ENCODE data around the gene FCRL5. TPM values are rescaled to one million over a fixed set of nuclear protein-coding genes. Genes with fewer than 3 reads are reported as not detected.

FCRL5 gene
- total RNA-seq, 2 donors from 2014 or later = 1.1 TPM; not detected in 1

DNA sequence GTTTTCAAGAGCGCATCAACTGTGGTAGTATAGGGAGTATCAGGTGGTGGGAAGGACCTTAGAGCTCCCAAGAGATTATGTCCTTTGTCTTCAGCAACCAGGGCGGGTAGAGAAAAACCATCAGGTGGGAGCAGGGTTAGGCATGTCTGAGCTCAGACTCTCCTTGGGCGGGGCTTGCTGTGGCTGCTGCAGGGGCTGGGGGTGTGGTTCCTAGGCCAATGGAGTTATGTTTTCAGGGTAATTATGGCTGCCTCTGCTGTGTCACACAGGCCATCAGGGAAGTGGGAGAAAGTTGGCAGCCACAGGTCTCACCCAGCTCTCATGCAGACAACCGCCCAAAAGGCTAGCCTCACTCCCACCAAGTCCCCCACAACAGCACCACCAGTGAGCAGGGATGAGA is 74.9 kb downstream of the FCRL5 start:
- no peak overlapping the region for H3K27ac ChIP-seq (ENCODE audit: low read depth, low read length)
- H3K27me3 ChIP-seq (ENCODE audit: control insufficient read depth, insufficient read depth, low read length, poor library complexity, severe bottlenecking) = no peaks in the 10 kb centered on the region
- TF ChIP-seq, protein P1, sequence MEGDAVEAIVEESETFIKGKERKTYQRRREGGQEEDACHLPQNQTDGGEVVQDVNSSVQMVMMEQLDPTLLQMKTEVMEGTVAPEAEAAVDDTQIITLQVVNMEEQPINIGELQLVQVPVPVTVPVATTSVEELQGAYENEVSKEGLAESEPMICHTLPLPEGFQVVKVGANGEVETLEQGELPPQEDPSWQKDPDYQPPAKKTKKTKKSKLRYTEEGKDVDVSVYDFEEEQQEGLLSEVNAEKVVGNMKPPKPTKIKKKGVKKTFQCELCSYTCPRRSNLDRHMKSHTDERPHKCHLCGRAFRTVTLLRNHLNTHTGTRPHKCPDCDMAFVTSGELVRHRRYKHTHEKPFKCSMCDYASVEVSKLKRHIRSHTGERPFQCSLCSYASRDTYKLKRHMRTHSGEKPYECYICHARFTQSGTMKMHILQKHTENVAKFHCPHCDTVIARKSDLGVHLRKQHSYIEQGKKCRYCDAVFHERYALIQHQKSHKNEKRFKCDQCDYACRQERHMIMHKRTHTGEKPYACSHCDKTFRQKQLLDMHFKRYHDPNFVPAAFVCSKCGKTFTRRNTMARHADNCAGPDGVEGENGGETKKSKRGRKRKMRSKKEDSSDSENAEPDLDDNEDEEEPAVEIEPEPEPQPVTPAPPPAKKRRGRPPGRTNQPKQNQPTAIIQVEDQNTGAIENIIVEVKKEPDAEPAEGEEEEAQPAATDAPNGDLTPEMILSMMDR (conservative IDR thresholded peaks at IDR 0.05) = no peak
- no peaks in the 10 kb centered on the region for H3K36me3 ChIP-seq (ENCODE audit: control insufficient read depth, insufficient read depth, low read length)
- H3K9me3 Mint-ChIP-seq = peaks cover 36% of the 10 kb centered on the region
- H3K27me3 Mint-ChIP-seq (ENCODE audit: insufficient read depth) = no peaks in the 10 kb centered on the region
- no peak for DNase-seq
- no peaks in the 10 kb centered on the region for H3K4me1 ChIP-seq (ENCODE audit: control insufficient read depth, insufficient read depth, low read length)
- H3K27ac Mint-ChIP-seq = no peak overlapping the region
- no peak overlapping the region for H3K4me3 ChIP-seq (ENCODE audit: low read length)
- no peaks in the 10 kb centered on the region for H3K36me3 Mint-ChIP-seq (ENCODE audit: low read depth)
- WGBS, 2 experiments (ENCODE audit: insufficient coverage in 1 of 2, insufficient read length in 1 of 2) = 87 to 93% methylated on average over 3 to 4 of the region's 4 CpGs
- H3K9me3 ChIP-seq (ENCODE audit: control insufficient read depth, low read length) = peaks cover 39% of the 10 kb centered on the region
- no peak overlapping the region for H3K9ac ChIP-seq (ENCODE audit: extremely low read depth, low read length, poor library complexity, severe bottlenecking)
- H3K4me1 Mint-ChIP-seq = peaks cover 3% of the 10 kb centered on the region
- no peak overlapping the region for H3K4me3 Mint-ChIP-seq

DNA sequence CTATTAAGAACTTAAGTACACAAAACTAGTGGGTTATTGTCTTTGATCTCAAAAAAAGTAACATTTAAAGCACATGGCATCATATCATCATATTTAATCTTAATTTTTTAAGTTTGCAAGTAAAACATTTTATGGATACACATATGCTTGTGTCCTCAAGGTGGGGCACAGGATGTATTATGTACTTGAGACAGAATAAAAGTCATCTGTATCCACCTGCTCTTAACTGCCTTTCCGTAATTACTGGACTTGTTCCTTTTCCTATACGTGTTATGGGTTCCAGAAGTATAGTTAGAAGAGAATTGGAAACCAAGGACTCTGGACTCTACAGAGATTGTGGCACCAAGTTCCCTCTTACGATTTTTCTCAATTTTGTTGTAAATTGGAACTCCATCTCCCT is 79.4 kb downstream of the FCRL5 start:
- H3K27me3 ChIP-seq (ENCODE audit: control insufficient read depth, insufficient read depth, low read length, poor library complexity, severe bottlenecking) = no peaks in the 10 kb centered on the region

DNA sequence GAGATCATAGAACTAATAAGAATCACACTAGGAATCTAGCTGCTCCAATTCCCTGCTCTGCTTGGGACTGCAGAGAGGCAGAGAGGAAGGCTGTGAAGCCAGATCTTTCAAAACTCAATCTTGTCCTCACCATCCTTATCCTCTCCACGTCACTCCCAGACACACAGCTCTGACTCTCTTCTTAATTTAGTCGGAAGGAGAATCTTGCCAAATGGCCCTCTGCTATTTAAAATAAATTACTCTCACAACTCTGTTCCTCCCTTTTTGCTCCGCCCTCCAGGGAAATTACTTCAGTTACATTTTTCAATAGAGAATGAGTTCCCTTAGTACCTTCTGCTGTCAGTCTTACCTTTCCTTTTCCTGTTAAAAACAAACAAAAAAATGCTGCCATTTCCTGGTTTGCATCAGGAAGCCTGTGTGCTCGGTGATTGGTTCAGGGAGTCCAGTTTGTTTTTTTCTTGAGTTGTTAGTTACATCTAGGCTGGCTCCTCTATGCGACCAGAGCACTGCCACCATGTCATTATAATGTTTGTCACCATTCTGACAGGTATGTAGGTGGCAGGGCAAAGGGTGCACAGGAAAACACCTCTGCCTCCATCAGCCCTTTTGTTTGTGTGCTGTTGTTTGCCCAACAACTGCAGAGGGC is 80.1 kb downstream of the FCRL5 start:
- DNase-seq = no peak
- TF ChIP-seq, protein P1 (conservative IDR thresholded peaks at IDR 0.05) = no peak
- no peaks in the 10 kb centered on the region for H3K27me3 Mint-ChIP-seq (ENCODE audit: insufficient read depth)
- H3K9me3 Mint-ChIP-seq = peaks cover 20% of the 10 kb centered on the region
- no peak overlapping the region for H3K4me3 Mint-ChIP-seq
- peaks cover 5% of the 10 kb centered on the region for H3K4me1 Mint-ChIP-seq
- Histone ChIP-seq H3K4me1 (ENCODE audit: control insufficient read depth, insufficient read depth, low read length) (no peaks in the 10 kb centered on the region), H3K9me3 (ENCODE audit: control insufficient read depth, low read length) (peaks cover 17% of the 10 kb centered on the region), H3K27me3 (ENCODE audit: control insufficient read depth, insufficient read depth, low read length, poor library complexity, severe bottlenecking) (no peaks in the 10 kb centered on the region), H3K9ac (ENCODE audit: extremely low read depth, low read length, poor library complexity, severe bottlenecking) (no peak overlapping the region), H3K36me3 (ENCODE audit: control insufficient read depth, insufficient read depth, low read length) (no peaks in the 10 kb centered on the region), H3K4me3 (ENCODE audit: low read length) (no peak overlapping the region), H3K27ac (ENCODE audit: low read depth, low read length) (no peak overlapping the region)
- H3K36me3 Mint-ChIP-seq (ENCODE audit: low read depth) = no peaks in the 10 kb centered on the region
- H3K27ac Mint-ChIP-seq = no peak overlapping the region
- WGBS, 2 experiments (ENCODE audit: insufficient coverage in 1 of 2, insufficient read length in 1 of 2) = 71 to 77% methylated on average over 4 to 5 of the region's 5 CpGs

More for the DNA sequence above, 79.4 kb downstream of the FCRL5 start:
- peaks cover 21% of the 10 kb centered on the region for H3K9me3 ChIP-seq (ENCODE audit: control insufficient read depth, low read length)
- Mint-ChIP-seq H3K4me3 (no peak overlapping the region), H3K27me3 (ENCODE audit: insufficient read depth) (no peaks in the 10 kb centered on the region), H3K36me3 (ENCODE audit: low read depth) (no peaks in the 10 kb centered on the region), H3K27ac (no peak overlapping the region), H3K9me3 (peaks cover 26% of the 10 kb centered on the region), H3K4me1 (peaks cover 5% of the 10 kb centered on the region)
- TF ChIP-seq, protein P1 (conservative IDR thresholded peaks at IDR 0.05) = no peak
- H3K4me1 ChIP-seq (ENCODE audit: control insufficient read depth, insufficient read depth, low read length) = no peaks in the 10 kb centered on the region
- no peak for DNase-seq
- no peak overlapping the region for H3K4me3 ChIP-seq (ENCODE audit: low read length)
- no peak overlapping the region for H3K9ac ChIP-seq (ENCODE audit: extremely low read depth, low read length, poor library complexity, severe bottlenecking)
- H3K36me3 ChIP-seq (ENCODE audit: control insufficient read depth, insufficient read depth, low read length) = no peaks in the 10 kb centered on the region
- H3K27ac ChIP-seq (ENCODE audit: low read depth, low read length) = no peak overlapping the region
- WGBS, 2 experiments (ENCODE audit: insufficient coverage in 1 of 2, insufficient read length in 1 of 2) = 93 to 100% methylated on average over 3 of the region's 3 CpGs
